Measurements from ENCODE around the gene ERBB4.

ERBB4 gene

GRCh38 chr2:211439011-211439410 lies 1099.6 kb downstream of the ERBB4 start:
- DNase-seq, result no peak

DNA sequence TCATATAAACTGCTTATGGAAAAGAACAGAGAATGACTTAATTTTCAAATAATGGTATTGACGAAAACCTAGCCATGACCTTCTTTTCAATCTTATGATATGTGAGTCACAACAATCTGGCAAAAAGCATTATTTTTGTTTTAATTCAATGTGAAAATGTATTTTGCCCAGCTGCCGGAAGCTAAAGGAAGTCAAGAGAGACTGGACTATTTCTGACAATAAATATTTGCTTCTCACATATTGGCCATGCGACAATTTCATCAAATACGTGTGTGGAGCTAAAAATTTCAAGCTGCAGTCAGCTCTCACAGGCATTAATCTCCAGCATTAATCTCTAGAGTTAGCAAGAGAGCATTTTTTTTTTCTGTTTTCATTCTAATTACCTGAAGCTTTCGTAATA lies 1101.2 kb downstream of the ERBB4 start:
- DNase-seq, result no peak

DNA sequence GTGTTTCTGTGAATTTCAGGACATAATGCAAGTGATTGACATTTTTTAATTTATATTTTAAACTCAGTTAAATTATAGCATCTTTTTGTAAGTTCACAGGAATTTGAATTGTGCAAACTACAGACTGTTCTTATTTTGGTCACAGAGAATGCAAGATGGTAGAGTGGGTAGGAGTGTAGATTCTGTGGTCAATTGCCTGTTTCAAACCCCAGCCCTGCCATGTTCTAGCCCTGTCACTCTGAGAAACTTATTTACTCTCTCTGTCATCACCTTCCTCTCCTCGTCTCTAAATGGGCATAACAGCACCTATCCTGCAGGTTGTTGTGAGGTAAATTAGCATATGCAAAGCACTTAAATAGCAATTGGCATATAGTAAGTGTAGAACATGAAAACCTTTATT lies 1102.4 kb downstream of the ERBB4 start:
- DNase-seq, result no peak

DNA sequence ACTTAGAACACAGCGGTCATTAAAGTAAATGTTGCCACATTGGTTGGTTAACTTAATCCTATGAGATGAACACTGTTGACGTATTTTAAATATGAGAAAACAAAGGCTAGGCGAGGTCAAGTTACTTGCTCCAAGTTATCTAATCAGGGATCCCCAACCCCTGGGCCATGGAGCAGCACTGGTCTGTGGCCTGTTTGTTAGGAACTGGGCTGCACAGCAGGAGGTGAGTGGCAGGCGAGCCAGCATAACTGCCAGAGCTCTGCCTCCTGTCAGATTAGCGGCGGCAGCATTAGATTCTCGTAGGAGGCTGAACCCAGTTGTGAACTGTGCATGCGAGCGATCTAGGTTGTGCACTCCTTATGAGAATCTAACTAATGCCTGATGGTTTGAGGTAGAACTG lies 1103.3 kb downstream of the ERBB4 start:
- no peak for DNase-seq

DNA sequence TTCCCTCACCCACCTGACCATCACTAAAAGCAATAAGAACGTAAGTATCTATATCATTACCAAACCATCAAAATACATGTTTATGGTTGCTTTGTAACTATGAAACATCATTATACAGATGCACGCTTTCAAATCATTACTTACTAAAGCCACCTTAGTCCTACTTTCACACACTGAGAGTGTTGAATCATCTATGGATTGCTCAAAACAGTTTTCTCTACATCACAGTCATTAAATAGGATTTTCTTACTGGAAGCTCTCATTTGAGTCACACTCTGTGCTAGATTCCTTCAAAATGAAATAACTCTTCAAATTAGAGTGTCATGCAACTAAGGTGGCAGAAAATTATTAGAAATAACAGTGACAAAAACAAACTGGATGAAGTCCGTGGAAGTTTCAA lies 1103.8 kb downstream of the ERBB4 start:
- DNase-seq, result no peak

GRCh38 chr2:211429256-211429920 lies 1109.2 kb downstream of the ERBB4 start:
- DNase-seq, result no peak

- no peak for DNase-seq
Observed at GRCh38 chr2:211426240-211426639, 1112.4 kb downstream of the ERBB4 start.

- no peak for DNase-seq
Observed at GRCh38 chr2:211423018-211423417, 1115.6 kb downstream of the ERBB4 start.

GRCh38 chr2:211417544-211417943 lies 1121.1 kb downstream of the ERBB4 start:
- DNase-seq, result no peak

DNA sequence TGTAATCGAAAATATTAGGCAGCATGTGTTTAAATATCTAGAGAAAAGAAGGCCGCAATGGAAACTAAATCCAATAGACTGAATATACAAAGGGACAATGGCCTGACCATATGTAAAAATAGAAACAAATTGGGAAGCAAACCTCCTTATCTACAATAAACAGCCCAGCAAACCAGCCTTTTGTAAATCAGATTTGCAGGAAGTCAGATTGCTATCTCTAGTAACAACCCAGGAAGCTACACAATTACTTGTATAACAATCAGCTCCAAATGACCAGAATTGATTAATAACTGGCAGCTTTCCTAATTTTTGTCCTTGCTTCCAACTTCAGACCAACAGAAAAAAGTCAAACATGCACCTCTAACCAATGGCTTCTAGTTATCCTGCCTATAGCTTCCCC lies 1122.2 kb downstream of the ERBB4 start:
- no peak for DNase-seq

GRCh38 chr2:211413746-211414145 lies 1124.9 kb downstream of the ERBB4 start:
- no peak for DNase-seq

- no peak for DNase-seq
Observed at GRCh38 chr2:211408483-211408891, 1130.1 kb downstream of the ERBB4 start.

DNA sequence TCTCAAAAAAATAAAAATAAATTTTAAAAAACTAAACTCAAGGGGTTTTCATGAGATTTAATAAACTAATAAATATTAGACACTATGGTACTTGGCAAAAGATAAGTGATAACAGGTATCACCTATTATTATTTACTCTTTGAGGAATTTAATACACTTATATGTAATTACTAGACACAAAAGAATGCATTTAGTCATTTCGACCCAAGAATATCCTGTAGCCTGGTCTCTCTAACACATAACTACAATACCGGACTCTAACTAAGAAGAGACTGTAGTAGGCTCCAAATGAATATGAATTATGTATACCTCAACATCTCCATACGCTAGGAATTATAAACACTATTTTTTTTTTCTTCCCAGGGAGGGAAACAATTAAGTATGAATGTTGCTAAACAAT lies 1131.5 kb downstream of the ERBB4 start:
- no peak for DNase-seq

DNA sequence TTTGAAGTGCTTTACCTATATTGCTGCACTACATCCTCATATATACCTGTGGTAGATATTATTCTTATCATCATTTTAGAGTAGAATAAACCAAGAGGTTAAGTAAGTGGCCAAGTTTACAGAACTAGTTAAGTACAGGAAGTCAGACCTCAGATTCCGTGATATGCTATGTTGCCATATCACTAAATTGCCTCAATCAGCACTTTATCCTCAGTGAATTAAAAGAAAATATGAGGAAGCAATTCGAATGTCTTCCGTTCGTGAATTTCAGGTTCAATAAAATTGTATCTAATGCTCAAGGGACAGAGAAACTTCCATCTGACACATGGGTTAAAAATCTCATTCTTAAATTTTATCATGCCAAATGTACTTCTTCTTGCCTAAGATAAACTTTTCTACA lies 1133.6 kb downstream of the ERBB4 start:
- DNase-seq, result no peak

GRCh38 chr2:211404098-211404497 lies 1134.5 kb downstream of the ERBB4 start:
- no peak for DNase-seq

- no peak for DNase-seq
Observed at GRCh38 chr2:211401328-211401727, 1137.3 kb downstream of the ERBB4 start.

DNA sequence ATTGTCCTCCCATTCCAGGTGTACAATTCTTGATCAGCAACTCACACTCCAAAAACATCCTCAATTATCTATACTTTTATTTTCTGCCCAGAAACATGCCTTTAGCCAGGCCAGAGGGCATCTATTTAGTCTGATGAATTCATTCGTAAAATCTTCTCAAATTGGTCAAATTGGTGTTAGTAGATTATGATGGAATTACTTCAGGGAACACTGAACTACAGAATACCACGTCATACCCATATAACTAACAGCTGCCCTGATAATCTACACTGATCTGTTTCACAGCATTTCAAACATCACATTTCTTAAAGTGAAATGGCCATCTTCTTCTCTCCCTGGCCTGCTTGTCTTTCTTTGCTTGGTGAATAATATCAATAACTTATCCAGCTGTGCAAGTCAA lies 1140.8 kb downstream of the ERBB4 start:
- DNase-seq, result no peak

DNA sequence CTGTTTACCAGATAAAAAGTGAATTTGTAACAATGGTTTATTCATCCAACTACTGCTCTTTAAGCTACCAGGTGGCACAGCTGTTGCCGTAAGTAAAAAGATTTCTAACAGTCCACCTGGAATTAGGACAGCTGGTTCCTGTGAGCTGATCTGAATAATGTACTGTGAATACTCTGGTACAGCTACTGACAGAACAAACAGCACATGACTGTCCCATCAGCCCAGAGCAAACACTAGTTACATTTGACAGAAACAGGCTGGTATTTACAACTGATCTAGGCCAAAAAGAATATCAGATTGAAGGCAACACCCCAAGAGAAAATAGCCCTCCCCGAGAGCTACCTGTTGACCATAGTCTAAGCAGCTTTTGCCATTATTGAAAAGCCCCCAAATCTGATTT lies 1141.8 kb downstream of the ERBB4 start:
- no peak for DNase-seq

DNA sequence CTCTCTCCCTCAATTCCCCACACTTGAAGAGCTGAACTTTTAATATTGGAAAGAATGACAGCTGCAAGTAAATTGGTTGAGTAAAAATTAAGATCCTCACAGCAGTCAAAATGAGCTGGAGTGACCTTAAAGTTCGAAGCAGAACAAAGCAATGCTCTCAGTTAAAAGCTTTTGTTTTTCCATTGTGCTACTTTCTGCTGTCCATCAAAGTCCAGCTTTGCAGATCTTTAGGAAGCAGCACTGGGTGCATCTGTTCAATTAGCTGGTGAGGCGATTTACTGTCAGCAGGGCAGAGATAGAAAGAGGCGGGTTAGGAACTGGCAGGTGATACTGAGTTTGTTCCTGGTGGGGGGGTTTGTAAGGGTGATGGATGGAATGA lies 1147.4 kb downstream of the ERBB4 start:
- no peak for DNase-seq

- DNase-seq, result no peak
Observed at GRCh38 chr2:211390536-211391188, 1147.9 kb downstream of the ERBB4 start.

DNA sequence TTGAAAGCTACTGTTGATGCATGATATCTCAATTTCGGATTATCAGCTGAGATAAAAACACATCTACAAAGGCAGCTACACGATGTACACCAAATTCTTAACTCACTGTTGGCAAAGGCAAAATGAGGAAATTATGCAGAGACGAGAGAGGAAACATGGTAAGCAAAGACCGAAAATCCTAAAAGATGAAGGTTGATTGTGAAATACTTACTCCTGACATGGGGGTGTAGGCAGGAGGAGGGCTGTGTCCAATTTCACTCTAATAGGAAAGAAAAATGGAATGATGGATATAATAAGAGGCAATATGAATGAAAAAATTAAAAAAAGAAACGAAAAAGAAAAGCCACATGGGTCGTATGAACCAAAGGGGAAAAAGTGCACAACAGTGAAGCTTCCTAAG lies 1150.9 kb downstream of the ERBB4 start:
- DNase-seq, result no peak

DNA sequence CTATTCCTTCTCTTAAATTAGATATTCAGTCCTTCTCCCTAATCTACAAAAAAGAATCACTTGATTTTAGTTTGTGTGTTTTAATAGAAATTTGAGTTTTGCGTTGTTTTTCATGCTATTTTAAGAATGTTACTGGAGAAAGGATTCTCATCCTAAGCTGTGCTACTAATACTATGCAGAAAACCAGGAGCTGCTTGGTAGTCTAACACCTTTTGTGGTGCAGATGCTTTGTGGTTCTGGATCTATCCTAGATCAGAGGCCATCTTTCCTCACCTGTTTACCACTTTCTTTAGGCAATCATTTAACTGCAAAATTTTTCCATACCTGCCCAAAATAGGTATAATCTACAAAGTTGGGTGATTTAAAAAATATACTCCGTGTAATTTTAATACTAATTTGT lies 1158.6 kb downstream of the ERBB4 start:
- no peak for DNase-seq

- no peak for DNase-seq
Observed at GRCh38 chr2:211376410-211376809, 1162.2 kb downstream of the ERBB4 start.

DNA sequence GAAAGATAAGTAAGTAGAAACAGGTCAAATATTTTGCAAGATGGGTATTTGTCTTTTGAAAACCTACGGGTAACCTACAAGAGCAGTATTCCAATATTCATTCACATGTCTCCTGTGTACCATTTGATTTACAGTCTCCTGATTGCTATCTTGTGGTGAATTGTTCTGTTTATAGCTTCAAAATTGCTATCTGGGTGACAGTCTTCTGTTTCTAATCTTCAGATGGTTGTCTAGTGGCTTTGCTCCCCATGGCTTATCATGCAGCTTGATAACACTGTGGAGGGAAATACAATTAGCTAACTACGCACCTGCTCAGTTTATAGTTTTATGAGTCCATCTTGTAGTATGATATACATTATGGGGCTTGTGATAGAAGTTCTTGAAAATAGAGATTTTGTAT lies 1165.4 kb downstream of the ERBB4 start:
- no peak for DNase-seq

- no peak for DNase-seq
Observed at GRCh38 chr2:211371465-211371864, 1167.1 kb downstream of the ERBB4 start.

Measured in CD4-positive, alpha-beta T cell treated with Interleukin-17A for 4 hours (primary cell).